GM20431 (cell line): Measurements from ENCODE around the gene PSMB10.

ENCODE experiments used
- in situ Hi-C: fragments of 300-500 bp; cut with MseI, MboI; formaldehyde crosslinking; loops from one replicate; pipeline ENCODE4 v1.15.0; 2020; ENCODE audit warnings: low sequenced_read_pairs; ENCODE audit not compliant: unreplicated experiment

Gene PSMB10

GRCh38 chr16:67964477-67965131 is 28.0 kb upstream of the PSMB10 start:
- in situ Hi-C loops: no loop called here

- in situ Hi-C loops: no loop called here
Measured at GRCh38 chr16:67963662-67964321, 27.1 kb upstream of the PSMB10 start.

GRCh38 chr16:67963292-67963661 is 26.6 kb upstream of the PSMB10 start:
- in situ Hi-C loops: no loop called here

GRCh38 chr16:67962135-67962534 is 25.5 kb upstream of the PSMB10 start:
- in situ Hi-C loops: no loop called here

GRCh38 chr16:67961551-67961957 is 24.9 kb upstream of the PSMB10 start:
- in situ Hi-C loops: no loop called here

- in situ Hi-C loops: no loop called here
Measured at GRCh38 chr16:67959536-67960329, 23.1 kb upstream of the PSMB10 start.

- in situ Hi-C loops: no loop called here
Measured at GRCh38 chr16:67957622-67958021, 21.0 kb upstream of the PSMB10 start.

- in situ Hi-C loops: no loop called here
Measured at GRCh38 chr16:67954421-67955196, 18.0 kb upstream of the PSMB10 start.

GRCh38 chr16:67953641-67954375 is 17.2 kb upstream of the PSMB10 start:
- in situ Hi-C loops: no loop called here

GRCh38 chr16:67951485-67951884 is 14.8 kb upstream of the PSMB10 start:
- in situ Hi-C loops: no loop called here

GRCh38 chr16:67950335-67950843 is 13.7 kb upstream of the PSMB10 start:
- in situ Hi-C loops: no loop called here

GRCh38 chr16:67949645-67950044 is 13.0 kb upstream of the PSMB10 start:
- in situ Hi-C loops: no loop called here

GRCh38 chr16:67948015-67948414 is 11.4 kb upstream of the PSMB10 start:
- in situ Hi-C loops: no loop called here

GRCh38 chr16:67946966-67947558 is 10.4 kb upstream of the PSMB10 start:
- in situ Hi-C loops: no loop called here

GRCh38 chr16:67946128-67946569 is 9.5 kb upstream of the PSMB10 start:
- in situ Hi-C loops: no loop called here

- in situ Hi-C loops: no loop called here
Measured at GRCh38 chr16:67945392-67945933, 8.8 kb upstream of the PSMB10 start.

- in situ Hi-C loops: no loop called here
Measured at GRCh38 chr16:67944690-67945391, 8.2 kb upstream of the PSMB10 start.
